WI38 (cell line): ENCODE data around the gene GRIA3.
"Not testable (repeated sequence)": the region's sequence is repeated elsewhere in the genome, so short reads cannot be mapped to it uniquely, and the experiment has no call there.

Experiments used
- H3K4me3 ChIP-seq: 2 replicates; pipeline ENCODE4 v1.5.1; 2011; ENCODE audit warnings: low read depth, mild to moderate bottlenecking, control low read depth, low read length
- CTCF ChIP-seq: IDR thresholded peaks from 2 replicates; pipeline ENCODE4 v1.5.1; 2012; ENCODE audit warnings: low read depth, mild to moderate bottlenecking, control low read depth, low read length

GRIA3 gene

DNA sequence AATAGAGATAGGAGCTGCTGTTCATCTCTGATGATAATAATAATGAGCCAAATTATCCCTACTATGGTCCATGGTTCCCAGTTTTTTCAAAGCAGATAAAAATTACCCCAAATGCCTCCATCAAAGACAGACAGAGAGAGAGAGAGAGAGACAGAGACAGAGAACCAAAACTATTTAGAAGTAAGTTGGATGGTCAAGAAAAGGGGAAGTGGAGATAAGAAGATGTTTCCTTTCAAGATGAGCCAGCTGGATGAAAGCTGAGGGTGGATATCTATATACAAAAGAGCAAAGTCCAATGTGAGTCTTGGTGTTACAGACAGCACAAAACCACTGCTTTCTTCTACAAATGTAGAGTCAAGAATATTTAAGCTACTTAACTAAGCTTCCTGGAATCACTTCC is 173.9 kb downstream of the GRIA3 start:
- no peak for TF ChIP-seq CTCF
- H3K4me3 ChIP-seq: no peak overlapping the region

GRCh38 chrX:123358457-123358856 is 174.4 kb downstream of the GRIA3 start:
- TF ChIP-seq CTCF: no peak
- no peak overlapping the region for H3K4me3 ChIP-seq

DNA sequence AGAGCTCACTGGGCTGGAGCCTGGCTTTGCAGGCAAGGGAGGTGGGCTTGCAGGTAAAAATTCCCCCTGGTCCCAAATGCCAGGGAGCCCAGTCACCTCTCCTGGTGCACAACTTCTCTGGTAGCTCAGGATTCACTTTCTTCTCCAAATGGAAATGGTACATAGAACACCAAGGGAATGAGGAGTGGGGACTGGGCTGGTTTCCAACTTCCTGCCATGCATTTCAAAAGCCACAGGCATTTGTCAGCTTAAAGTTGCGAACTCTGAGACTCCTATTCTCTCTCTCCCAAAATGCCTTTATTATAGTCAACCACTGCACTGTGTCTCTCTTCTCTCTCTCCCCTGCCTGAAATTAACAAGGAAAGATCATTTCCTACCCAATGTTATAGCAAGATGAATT is 177.3 kb downstream of the GRIA3 start:
- H3K4me3 ChIP-seq: no peak overlapping the region
- no peak for TF ChIP-seq CTCF

DNA sequence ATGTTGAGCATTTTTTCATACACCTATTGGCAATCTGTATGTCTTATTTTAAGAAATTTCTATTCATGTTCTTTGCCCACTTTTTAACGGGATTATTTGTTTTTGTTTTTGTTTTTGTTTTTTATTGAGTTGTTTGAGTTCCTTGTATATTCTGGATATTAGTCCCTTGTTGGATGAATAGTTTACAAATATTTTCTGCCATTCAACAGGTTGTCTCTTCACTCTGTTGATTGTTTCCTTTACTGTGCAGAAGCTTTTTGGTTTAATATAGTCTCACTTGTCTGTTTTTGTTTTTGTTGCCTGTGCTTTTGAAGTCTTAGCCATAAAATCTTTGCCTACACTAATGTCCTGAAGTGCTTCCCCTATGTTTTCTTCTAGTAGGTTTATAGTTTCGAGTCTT is 202.1 kb downstream of the GRIA3 start:
- not testable (repeated sequence) for H3K4me3 ChIP-seq

DNA sequence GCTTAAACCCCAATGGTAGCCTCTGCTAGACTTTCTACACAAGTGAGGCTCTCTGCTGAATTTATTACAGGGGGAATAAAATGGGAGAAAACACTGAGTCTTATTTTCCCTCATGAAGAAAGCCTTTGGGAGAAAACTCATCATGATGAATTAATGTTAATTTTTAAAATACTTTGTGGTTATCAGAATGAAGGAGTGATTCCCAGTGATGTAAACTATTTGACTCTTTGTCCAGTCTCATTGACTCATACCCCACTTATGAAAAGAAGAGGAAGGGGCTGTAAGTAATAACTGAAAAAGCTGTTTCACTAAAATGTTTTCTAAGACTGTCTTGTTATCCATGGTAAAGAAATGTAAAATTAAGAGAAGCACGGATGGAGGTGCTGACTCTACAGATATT is 208.8 kb downstream of the GRIA3 start:
- no peak overlapping the region for H3K4me3 ChIP-seq
- no peak for TF ChIP-seq CTCF

DNA sequence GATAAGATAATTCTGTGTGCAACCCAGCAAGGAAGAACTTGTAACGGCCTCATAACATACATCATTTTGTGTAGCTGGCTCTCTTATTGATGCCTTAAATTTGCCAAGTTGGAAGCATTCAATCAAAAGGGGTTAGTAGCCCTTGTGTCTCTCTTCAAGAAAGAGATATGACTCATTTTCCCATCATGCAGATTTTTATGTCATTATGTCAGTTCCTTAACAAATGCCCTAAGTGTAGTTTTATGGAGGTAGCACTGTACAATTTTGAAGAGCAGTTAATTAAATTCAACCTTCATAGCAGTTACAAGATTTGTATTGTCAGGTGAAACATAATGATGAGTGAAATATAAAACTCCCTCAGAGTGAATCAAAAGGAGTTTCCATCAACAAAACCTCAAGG is 215.6 kb downstream of the GRIA3 start:
- H3K4me3 ChIP-seq: no peak overlapping the region
- no peak for TF ChIP-seq CTCF

DNA sequence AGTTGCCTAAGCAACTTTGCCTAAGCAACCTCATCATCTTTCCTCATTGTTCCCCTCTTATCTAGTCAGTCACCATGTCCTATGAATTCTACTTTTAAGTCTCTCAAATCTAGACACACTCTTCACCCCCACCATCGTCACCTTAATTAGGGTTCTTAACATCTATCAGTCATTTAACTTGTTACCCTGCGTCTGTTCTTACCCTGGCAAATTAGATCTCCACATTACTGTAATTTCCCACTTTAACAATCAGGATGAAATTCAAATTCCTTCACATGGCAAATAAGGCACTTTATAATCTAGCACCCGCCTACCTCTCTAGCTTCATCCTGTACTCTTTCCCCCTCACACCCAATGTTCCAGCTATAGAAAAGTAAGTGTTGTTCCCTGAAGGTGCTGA is 221.2 kb downstream of the GRIA3 start:
- TF ChIP-seq CTCF: no peak
- no peak overlapping the region for H3K4me3 ChIP-seq

DNA sequence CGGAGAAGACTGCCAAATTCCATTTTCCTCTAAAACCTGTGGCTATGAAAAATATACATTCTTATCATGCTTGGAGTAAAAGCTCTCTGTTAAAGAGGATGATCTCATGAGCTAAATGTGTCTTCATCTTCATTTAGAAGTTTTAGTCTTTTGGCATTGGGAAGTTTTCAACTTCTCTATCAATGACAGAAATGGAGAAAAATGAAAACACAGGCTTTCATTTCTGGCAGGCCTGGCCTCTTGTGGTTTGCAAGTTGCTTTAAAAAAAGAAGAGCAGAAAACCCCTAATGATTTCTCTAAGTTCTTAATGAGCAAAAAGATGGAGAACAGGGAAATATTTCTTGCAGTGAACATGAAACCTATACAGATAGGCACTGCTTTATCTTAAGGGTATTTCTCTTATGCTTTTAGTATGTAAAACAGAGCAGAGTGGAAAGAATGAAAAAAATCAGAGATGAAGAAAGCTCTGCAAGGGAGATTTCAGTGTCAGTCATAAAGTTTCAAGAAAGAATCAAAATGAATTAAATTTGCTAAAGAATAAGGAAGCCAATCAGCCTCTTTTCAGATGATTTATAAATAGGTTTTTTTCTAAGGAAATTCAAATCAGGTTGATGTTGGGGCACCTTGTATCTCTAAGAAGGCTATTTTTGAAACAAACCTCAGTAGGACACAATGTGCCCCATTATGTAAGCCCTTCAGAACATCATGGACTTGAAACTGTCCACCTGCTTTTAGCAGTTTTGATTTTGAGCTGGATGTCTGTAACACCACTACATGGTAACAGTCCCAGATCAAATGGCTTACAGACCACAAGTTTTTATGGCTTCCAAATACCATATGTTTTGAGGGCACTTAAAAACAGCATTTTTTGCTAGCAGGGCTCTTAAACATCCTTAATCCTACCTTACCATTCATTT is 225.0 kb downstream of the GRIA3 start:
- no peak overlapping the region for H3K4me3 ChIP-seq
- TF ChIP-seq CTCF: no peak
